Measurements from ENCODE around the gene PRR14. TPM values are rescaled to one million over a fixed set of nuclear protein-coding genes. Genes with fewer than 3 reads are reported as not detected.
A peak's percentile ranks its signal among the peaks of the same experiment; 100 is the strongest.

Gene PRR14
- total RNA-seq, 4 donors from 2014 or later, result 42.9 to 154 (median 85.5) TPM

- Histone ChIP-seq H3K9me3 (no peaks in the 10 kb centered on the region), H3K4me1 (peaks cover 9 to 24% (median 14%) of the 10 kb centered on the region in 4 donors), H3K36me3 (peaks cover 0 to 26% (median 9%) of the 10 kb centered on the region in 4 donors), H3K27me3 (no peaks in the 10 kb centered on the region), H3K27ac (peak overlapping the region; percentile 98 to 100 (median 99)), H3K4me3 (peak overlapping the region; percentile 79 to 96 (median 86))
- intact Hi-C loops (cut with DNase I; ENCODE audit: low total_unique reads), result no loop called here
- DNase-seq, result peak; percentile 99
- TF ChIP-seq POLR2AphosphoS5 (IDR thresholded peaks at IDR 0.05) (peak; percentile 79 to 93 (median 91)), EP300 (IDR thresholded peaks at IDR 0.05; ENCODE audit: low read depth) (no peak), POLR2A (IDR thresholded peaks at IDR 0.05) (peak; percentile 94)
- in situ Hi-C loops (cut with MboI; ENCODE audit: low pct_ligation_motif_present in 1 of 4, low pct_unique_long_range_greater_than_20kb in 1 of 4, low sequenced_read_pairs in 3 of 4), result loop anchor here in 1 of 4 donors (10.0 kb wide), 1 partner anchor 53 kb away; no protein-coding TSS in a partner anchor
- 0% methylated on average over 1 to 50 of the region's 76 CpGs for WGBS, 2 donors (ENCODE audit: low coverage in 1 of 2)
These were observed 47.5 kb downstream of the PRR14 start for GRCh38 chr16:30698139-30698815.

DNA sequence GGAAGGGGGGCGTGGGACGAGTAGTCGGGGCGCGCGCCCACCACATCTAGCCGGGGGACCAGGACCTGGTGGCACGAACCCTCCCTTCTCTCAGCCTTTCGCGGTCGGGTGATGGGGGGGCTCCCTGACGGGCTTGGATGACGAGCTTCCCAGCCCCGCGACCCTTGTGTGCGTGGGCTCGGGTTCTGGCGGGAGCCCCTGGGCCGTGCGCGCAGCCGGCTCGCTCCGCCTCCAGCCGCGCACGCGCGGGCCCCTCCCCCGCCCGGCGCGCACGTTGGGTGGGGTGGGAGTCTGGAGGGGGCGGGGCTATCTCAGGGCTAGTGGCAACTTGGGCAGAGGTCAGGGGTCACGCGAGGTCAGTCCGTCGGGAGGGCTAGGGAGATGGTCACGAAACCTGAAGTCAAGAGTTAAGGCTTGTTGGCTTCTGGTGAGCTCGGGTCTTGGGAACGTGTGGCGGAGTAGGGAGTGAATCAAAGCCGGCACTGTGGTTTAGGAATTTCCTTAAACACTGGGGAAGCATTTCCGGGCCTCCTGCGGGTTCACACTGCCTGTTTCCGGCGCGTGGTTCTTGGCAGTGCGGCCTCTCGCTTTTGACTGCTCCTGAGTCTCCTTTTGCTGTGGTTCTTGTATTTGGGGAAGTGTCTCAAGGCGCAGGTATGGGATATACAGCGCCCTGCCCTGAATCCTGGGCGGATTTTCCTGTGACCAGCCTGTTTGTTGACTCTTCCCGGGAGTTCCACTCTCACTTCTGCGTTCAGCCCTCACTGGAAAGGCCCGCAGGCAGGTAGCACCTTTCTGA is 48.3 kb downstream of the PRR14 start, which contains the start of gene SRCAP:
TSS of gene SRCAP (plus strand) at position 356 of the 799 bp plus-strand sequence. CDS start 1,654 bp downstream, outside the sequence.
- peak; percentile 91 for DNase-seq
- H3K27me3 ChIP-seq, result no peaks in the 10 kb centered on the region
- peak within 1 kb of the TSS; percentile 98 to 100 (median 99) for H3K27ac ChIP-seq
- peaks cover 0 to 33% (median 12%) of the 10 kb centered on the region in 4 donors for H3K36me3 ChIP-seq
- peaks cover 9 to 21% (median 13%) of the 10 kb centered on the region in 4 donors for H3K4me1 ChIP-seq
- WGBS, 2 donors (ENCODE audit: low coverage in 1 of 2), result 1 to 4% methylated on average over 10 to 27 of the region's 57 CpGs
- in situ Hi-C loops (cut with MboI; ENCODE audit: low pct_ligation_motif_present in 1 of 4, low pct_unique_long_range_greater_than_20kb in 1 of 4, low sequenced_read_pairs in 3 of 4), result loop anchor here in 1 of 4 donors (10.0 kb wide), 1 partner anchor 54 kb away; no protein-coding TSS in a partner anchor
- intact Hi-C loops (cut with DNase I; ENCODE audit: low total_unique reads), result no loop called here
- TF ChIP-seq EP300 (IDR thresholded peaks at IDR 0.05; ENCODE audit: low read depth) (no peak), CTCF (IDR thresholded peaks at IDR 0.05) (no peak), POLR2AphosphoS5 (IDR thresholded peaks at IDR 0.05) (no peak), POLR2A (IDR thresholded peaks at IDR 0.05) (no peak)
- H3K9me3 ChIP-seq, result no peaks in the 10 kb centered on the region
- H3K4me3 ChIP-seq, result peak within 1 kb of the TSS; percentile 79 to 96 (median 86)

DNA sequence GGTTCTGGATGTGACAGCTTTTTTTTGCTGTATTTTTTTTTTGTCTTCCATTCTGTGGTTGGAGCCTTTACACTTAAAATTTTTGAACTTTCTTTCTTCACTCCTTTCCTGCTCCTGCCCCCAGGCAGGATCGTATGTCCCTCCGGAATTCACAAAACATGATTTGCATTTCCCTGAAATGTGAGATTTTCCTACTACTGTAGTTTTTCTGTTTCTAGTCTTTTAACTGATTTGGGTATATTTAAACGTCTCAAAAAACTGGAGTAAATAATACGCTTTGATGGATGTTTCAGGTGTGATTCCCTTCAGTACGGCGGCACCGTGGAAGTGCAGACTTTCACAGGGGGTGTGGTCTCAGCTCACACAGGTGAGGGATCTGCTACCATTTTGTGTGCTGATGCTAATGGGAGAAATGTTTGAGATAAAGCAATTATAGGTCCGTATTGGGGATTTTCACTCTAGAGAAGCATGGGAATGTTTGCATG is 48.9 kb downstream of the PRR14 start:
- Histone ChIP-seq H3K27me3 (no peaks in the 10 kb centered on the region), H3K9me3 (no peaks in the 10 kb centered on the region), H3K4me3 (peak overlapping the region; percentile 79 to 96 (median 86)), H3K36me3 (peaks cover 0 to 40% (median 15%) of the 10 kb centered on the region in 4 donors), H3K4me1 (peaks cover 9 to 21% (median 13%) of the 10 kb centered on the region in 4 donors), H3K27ac (peak overlapping the region; percentile 98 to 100 (median 99))
- DNase-seq, result no peak
- WGBS, 2 donors (ENCODE audit: low coverage in 1 of 2), result 22 to 39% methylated on average over 7 to 8 of the region's 8 CpGs
- TF ChIP-seq EP300 (IDR thresholded peaks at IDR 0.05; ENCODE audit: low read depth), result no peak
- intact Hi-C loops (cut with DNase I; ENCODE audit: low total_unique reads), result loop anchor here (10.0 kb wide), 1 partner anchor 65 kb away; the partner anchor contains the start of genes CFAP119 and RNF40
- in situ Hi-C loops (cut with MboI; ENCODE audit: low pct_ligation_motif_present in 1 of 4, low pct_unique_long_range_greater_than_20kb in 1 of 4, low sequenced_read_pairs in 3 of 4), result loop anchor here in 1 of 4 donors (10.0 kb wide), 1 partner anchor 55 kb away; no protein-coding TSS in a partner anchor

DNA sequence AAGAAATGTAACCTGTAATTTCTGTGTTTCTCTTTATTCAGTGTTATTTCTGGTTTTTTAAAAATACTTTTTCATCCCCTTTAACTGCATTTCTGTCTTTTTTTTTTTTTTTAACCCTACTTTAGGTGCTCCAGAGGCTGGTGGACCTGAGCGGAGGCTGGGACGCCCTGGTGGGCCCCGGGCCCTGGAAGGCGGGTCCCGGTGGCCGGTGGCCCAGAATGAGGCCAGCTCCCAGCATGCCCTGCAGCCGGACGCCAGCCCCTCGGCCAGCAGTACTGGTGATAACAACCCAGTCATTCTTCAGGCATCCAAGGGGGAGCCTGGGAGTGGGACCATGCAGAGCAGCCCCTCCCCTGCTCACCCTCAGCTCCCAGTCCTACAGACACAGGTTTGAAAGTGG is 49.7 kb downstream of the PRR14 start:
- no peak for DNase-seq
- 72 to 79% methylated on average over 6 to 9 of the region's 9 CpGs for WGBS, 2 donors (ENCODE audit: low coverage in 1 of 2)
- TF ChIP-seq POLR2AphosphoS5 (IDR thresholded peaks at IDR 0.05) (no peak), POLR2A (IDR thresholded peaks at IDR 0.05) (no peak), CTCF (IDR thresholded peaks at IDR 0.05) (no peak), EP300 (IDR thresholded peaks at IDR 0.05; ENCODE audit: low read depth) (no peak)
- in situ Hi-C loops (cut with MboI; ENCODE audit: low pct_ligation_motif_present in 1 of 4, low pct_unique_long_range_greater_than_20kb in 1 of 4, low sequenced_read_pairs in 3 of 4) (no loop called here), intact Hi-C loops (cut with DNase I; ENCODE audit: low total_unique reads) (loop anchor here (10.0 kb wide), 1 partner anchor 64 kb away; the partner anchor contains the start of genes CFAP119 and RNF40)
- Histone ChIP-seq H3K4me1 (peaks cover 9 to 21% (median 13%) of the 10 kb centered on the region in 4 donors), H3K36me3 (peaks cover 0 to 48% (median 20%) of the 10 kb centered on the region in 4 donors), H3K4me3 (no peak overlapping the region), H3K27me3 (no peaks in the 10 kb centered on the region), H3K27ac (no peak overlapping the region), H3K9me3 (no peaks in the 10 kb centered on the region)
